ENCODE data around the gene EPG5.

- TF ChIP-seq CTCF (IDR thresholded peaks at IDR 0.05; ENCODE audit: low read depth, low read length, missing input control): no peak
- no peak for TF ChIP-seq ZBTB33 (IDR thresholded peaks at IDR 0.05)
- no peak for TF ChIP-seq REST (IDR thresholded peaks at IDR 0.05)
- TF ChIP-seq TAF1 (conservative IDR thresholded peaks at IDR 0.05): no peak
- no peak for TF ChIP-seq YY1 (IDR thresholded peaks at IDR 0.05)
- no peak for TF ChIP-seq RXRA (IDR thresholded peaks at IDR 0.05)
- no peak for TF ChIP-seq ATF3 (IDR thresholded peaks at IDR 0.05)
- no peak for TF ChIP-seq RAD21 (IDR thresholded peaks at IDR 0.05)
- no peak for TF ChIP-seq FOXA1 (IDR thresholded peaks at IDR 0.05)
These were observed 117.6 kb downstream of the EPG5 start for GRCh38 chr18:45849529-45849928.
